HepG2 (cell line): ENCODE measurements around the gene GSS. TPM values are rescaled to one million over a fixed set of nuclear protein-coding genes. Genes with fewer than 3 reads are reported as not detected.

ENCODE experiments used
- ARID4A ChIP-seq: sonication (generic); formaldehyde crosslinking; IDR thresholded peaks from 2 replicates; pipeline ENCODE4 v1.5.0; 2020; ENCODE audit warnings: mild to moderate bottlenecking, missing genetic modification reagents, borderline replicate concordance
- GMEB1 ChIP-seq: sonication (generic); formaldehyde crosslinking; IDR thresholded peaks from 2 replicates; pipeline ENCODE4 v1.5.1; 2020; ENCODE audit warnings: missing genetic modification reagents, mild to moderate bottlenecking, borderline replicate concordance
- MAZ ChIP-seq, 2 experiments: sonication (generic) in 1 of 2; formaldehyde crosslinking in 1 of 2; IDR thresholded peaks; 2 replicates each; pipeline versions ENCODE4 v1.5.0 to v1.6.1; 2012 to 2020; ENCODE audit warnings: low read depth in 2 of 2, mild to moderate bottlenecking in 2 of 2, borderline replicate concordance in 1 of 2, improper control_type of control experiment in 1 of 2, low read length in 1 of 2, missing genetic modification reagents in 1 of 2, moderate library complexity in 1 of 2
- SKI ChIP-seq: fragments of 450-650 bp; IDR thresholded peaks from one replicate; pipeline ENCODE4 v1.6.1; 2018; ENCODE audit warnings: mild to moderate bottlenecking; ENCODE audit not compliant: partially characterized antibody
- ZNF564 ChIP-seq: sonication (generic); formaldehyde crosslinking; IDR thresholded peaks from 2 replicates; pipeline ENCODE4 v1.8.1; 2023; ENCODE audit warnings: mild to moderate bottlenecking, missing genetic modification reagents
- ZNF879 ChIP-seq: sonication (generic); formaldehyde crosslinking; IDR thresholded peaks from 2 replicates; pipeline ENCODE4 v1.8.1; 2023; ENCODE audit warnings: missing genetic modification reagents
- polyA plus RNA-seq, 8 experiments: library from polyadenylated mRNA; depleted of rRNA in 3 of 8; stranded (reverse) in 7 of 8; unstranded in 1 of 8; fragments of >200 nt; fragmentation: Illumina TruSeq in 4 of 8; extraction: Trizol in 4 of 8; gene quantifications; 2 replicates each; pipeline versions ENCODE4 v1.2.1 to v1.2.3, GENCODE V29; 2011 to 2016; ENCODE audit warnings: low read depth in 4 of 8, missing spikeins in 1 of 8, mixed read lengths in 1 of 8; ENCODE audit not compliant: insufficient read depth in 1 of 8
- total RNA-seq, 5 experiments: library from RNA; depleted of rRNA; stranded (reverse); fragments of >200 nt; fragmentation: Illumina TruSeq; extraction: Trizol; gene quantifications; 2 replicates each; pipeline ENCODE4 v1.2.3, GENCODE V29; 2016; ENCODE audit warnings: low read depth in 1 of 5

The GSS gene
- total and polyA plus RNA-seq, 2 of the 13 experiments (the other 11 are each of a cell fraction or from before 2014, with no cell fraction given), result 80.1 to 102 TPM

- TF ChIP-seq ZNF879, result no peak
- TF ChIP-seq ZNF564 (CRISPR knock-in tag), result no peak
- no peak for TF ChIP-seq ARID4A (CRISPR knock-in tag)
- peak; percentile 53 for TF ChIP-seq SKI
- no peak for TF ChIP-seq GMEB1 (CRISPR knock-in tag)
- TF ChIP-seq MAZ (IDR thresholded peaks at IDR 0.05; ENCODE audit: borderline replicate concordance, low read depth, low read length), result no peak
- no peak for TF ChIP-seq MAZ (CRISPR knock-in tag; IDR thresholded peaks at IDR 0.05; ENCODE audit: low read depth)
- TF ChIP-seq, all 625 proteins: peak for 10
Observed at GRCh38 chr20:34946661-34947060, 8.9 kb downstream of the GSS start (continued).
